Endometrium (tissue), 2 donors: ENCODE results near the gene PNPLA8.
"Not testable (repeated sequence)": the region's sequence is repeated elsewhere in the genome, so short reads cannot be mapped to it uniquely, and the experiment has no call there.

ENCODE experiments used
- FAIRE-seq: peaks from 2 replicates; lab custom pipeline; 2012; peaks lifted over from hg19 to GRCh38; lab: Jason Lieb, UNC
- donor health status: control.
- donor health status: control.

PNPLA8 gene

DNA sequence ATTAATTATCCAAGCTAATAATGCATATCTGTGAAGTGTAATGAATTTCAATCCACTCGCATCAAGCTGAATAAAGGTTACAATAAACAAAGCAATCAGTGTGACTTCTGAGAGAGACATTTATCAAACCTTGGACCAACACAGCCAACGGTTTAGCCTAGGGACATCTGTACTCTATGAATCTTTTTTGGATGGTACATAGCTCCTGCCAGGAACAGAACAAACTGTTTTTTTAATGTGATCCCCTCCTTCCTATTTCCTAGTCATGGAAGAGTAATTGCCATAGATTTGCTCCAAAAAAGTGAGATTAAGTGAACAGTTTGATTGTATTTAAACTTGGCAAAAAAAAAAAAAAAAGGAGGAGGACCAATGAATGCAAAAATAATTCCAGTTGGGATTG lies 58.5 kb downstream of the PNPLA8 start:
- FAIRE-seq, result no peak

DNA sequence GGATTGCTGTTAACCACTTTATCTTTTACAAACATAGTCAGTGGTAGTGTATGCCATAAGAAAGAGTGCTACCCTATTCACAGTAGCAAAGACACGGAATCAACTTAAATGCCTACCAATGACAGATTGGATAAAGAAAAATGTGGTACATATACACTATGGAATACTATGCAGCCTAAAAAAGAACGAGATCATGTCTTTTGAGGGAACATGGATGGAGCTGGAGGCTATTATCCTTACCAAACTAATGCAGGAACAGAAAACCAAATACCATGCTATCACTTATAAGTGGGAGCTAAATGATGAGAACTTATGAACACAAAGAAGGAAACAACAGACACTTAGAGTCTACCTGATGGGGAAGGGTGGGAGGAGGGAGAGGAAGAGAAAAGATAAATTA lies 59.6 kb downstream of the PNPLA8 start:
- not testable (repeated sequence) for FAIRE-seq

DNA sequence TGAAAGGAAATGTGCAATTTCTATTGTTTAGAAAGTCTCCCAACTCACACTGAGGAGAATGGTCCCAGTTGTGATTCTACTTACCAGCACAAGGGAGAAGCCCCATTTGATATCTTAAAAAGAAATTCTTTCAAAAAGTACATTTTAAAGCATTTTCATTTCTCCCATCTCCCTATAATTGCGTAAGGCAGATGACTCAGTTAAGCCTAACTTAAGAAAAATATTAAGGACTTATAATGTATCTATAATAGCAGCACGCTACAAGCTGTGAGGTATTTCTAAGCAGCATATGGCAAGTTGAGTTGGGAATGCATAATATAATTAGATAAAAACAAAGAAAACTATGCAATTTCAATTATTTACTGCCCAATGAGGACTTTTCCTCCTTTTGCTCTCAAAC lies 61.2 kb downstream of the PNPLA8 start:
- FAIRE-seq, result no peak

DNA sequence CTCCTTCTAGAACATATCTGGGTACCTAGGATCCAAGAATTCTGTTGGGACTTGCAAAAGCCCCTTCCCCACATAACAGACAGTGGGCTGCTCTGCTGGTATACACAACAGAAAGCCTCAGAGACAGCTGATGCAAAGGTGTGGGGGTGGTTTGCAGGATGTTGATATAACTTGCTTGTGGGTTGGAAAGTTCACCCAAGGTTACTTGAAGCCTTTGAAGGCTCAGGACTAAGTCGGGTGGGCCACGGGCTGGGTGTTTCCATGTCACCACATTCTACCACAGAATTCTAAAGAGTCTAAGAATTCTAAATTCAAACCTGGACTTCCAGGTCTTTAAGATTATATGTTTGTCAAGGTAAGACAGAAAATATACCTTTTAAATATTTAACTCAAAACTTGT lies 62.3 kb downstream of the PNPLA8 start:
- FAIRE-seq, result no peak

DNA sequence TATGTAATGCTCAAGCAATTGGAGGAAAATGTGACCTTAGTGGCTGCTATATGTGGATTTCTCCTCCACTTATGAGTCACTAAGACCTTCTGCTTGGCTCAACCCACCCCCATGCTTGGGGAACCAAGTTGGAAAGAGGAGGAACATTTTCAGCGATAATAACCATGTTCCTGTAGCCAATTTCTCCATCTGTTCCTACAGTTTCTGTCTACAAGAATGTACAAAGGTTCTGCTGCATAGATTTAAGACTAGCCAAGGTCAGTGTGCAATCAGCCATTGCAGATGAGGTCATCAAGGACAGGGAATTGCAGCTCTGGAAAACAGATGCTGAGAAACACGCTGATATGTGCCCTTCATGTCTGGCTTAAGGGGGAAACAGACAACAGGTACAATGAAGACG lies 64.1 kb downstream of the PNPLA8 start:
- no peak for FAIRE-seq

DNA sequence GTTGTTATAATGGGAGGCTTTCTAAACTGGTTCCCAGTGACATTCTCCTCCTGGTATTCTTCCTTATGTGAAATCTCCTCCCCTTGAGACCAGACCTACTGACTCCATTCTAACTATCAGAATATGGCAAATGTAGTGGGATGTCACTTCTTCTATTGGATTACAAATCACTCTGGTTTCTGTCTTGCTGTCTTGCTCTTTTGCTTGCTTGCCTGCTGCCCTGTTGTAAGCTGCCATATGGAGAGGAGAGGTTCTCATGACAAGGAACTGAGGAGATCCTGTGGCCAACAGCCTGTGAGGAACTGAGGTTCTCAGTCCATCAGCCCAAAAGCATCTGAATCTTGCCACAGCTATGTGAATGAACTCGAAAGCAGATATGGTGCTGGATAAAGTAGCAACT lies 65.0 kb downstream of the PNPLA8 start:
- FAIRE-seq, result no peak

DNA sequence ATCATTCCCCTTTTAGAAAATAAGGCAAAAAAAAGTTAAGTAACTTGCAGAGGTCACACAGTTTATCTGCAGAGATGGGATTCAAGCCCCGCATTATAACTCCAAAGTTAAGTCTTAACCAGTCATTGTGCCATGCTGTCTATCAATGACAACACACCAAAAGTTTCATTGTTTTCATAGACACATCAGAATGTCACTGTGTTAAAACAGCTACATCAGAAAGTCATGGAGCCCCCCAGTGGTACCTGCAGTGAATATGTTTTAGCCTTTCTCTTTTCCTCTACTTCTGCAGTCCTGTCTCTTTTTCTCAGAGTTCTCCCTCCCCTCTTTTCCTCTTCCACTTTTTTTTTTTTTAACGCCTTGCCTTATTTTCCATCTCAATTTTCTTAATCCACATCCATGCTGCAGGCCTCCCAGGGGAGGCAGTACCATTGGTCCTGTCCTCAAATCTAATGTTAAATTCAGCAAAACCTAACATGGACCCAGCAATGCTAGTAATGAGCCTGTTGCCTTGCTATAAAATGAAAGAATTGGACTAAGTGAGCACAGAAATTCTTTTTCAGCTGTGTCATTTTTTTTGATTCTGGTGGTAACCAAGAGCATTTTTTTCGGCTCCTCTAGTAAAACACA lies 65.9 kb downstream of the PNPLA8 start:
- no peak for FAIRE-seq

DNA sequence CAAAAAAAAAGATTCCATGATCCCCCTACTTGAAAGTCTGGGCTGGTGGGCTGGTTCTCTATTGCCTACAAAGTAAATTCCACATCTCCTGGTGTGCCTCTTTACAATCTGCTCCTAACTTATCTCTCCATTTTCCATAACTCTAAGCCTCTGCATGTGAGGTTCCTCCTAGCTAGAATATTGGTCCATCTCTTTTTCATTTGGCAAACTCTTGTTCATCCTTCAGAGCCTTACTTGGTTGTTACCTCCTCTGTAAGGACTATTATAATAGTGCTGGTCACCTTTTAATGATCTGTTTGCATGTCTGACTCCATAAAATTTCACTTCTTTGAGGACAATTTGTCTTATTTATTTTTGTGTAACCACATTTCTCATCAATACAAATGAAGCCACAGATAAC lies 68.1 kb downstream of the PNPLA8 start:
- FAIRE-seq, result no peak

DNA sequence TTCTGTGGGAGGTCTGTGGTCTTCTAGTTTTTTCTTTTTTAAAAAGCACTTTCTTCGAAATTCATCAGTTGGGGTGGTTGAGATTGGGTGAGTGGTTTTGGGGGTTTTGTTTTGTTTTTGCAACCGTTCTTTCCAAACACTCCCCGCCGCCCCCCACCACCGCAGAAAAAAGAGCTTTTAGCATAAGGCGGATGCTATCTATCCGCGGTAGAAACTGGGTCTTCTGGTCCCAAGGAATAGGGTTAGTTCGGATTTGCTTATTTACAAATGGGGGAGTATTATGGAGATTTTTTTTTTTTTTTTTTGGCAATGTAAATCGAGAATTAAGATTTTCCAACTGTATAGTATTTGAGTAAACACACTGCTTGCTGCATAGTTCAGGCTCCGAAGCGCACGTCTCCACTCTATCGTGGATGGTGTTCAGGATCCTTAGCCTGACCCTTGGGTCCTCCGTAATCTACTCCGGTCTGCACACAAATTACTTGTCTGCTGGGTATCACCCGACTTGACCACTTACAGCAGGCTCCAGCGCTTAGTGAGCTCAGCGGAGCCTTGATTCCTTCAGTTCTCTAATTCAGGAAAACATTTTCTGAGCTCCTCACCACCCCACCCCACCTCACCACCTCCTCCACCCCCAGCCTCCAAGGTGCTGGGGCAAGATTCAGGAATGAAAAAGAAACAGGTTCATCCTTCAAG lies 68.9 kb downstream of the PNPLA8 start:
- no peak for FAIRE-seq

DNA sequence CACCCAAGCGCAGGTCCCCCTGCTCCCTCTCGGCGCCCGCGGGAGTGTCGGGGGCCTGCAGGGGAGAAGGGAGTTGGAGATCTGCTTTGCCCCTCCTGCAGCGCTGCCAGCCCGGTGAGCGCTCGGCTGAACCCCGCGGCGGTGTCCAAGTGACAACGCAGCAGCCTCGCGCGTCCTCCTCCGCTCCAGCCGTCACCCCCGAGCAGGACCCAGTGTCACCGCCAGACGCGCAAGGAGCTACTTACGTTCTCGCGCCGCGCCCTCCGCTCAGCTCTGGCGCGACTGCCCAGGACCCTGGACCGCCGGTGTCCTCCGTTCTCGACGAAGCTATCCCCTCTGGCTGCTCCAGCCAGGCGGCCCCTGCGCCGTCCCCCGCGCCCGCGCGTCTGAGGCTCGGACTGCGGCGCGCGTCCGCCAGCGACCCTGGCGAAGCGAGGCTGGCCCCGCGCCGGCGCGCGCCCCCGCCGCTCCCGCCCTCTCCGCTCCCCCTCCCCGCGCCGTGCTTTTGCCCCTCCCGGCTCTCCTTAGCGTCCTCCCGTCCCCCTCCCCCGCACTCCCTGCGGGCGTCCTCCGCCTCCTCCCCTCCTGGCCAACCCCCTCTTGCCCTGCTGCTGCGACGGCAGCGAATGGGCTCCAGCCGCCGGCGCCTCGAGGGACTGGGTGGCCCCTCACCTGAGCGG lies 69.8 kb downstream of the PNPLA8 start, which contains the start of gene NRCAM:
TSS of gene NRCAM (minus strand) at position 439 of the 680 bp plus-strand sequence. CDS start 216,372 bp downstream, outside the sequence.
- no peak for FAIRE-seq

DNA sequence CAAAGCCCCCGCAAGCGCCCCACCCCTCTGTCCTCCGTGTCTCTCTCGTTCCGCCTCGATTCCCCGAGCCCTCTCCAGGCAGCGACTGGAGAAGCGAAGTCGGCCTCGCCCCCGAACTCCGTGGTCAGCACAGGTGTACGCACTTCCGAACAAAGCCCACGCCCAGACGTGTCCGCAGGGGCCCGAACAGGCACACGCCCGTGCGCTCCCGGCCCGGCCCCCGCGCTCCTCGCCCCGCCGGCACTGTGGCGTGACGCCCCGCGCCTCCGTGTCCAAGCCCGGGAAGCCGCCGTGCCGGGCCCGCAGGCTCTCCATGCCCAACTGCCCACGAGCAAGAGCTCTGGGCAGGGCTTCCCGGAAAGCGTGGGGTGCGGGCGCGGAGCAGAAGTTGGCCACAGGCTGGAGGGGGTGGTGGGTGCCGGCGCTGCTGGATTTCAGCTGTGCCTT lies 70.4 kb downstream of the PNPLA8 start:
- no peak for FAIRE-seq

DNA sequence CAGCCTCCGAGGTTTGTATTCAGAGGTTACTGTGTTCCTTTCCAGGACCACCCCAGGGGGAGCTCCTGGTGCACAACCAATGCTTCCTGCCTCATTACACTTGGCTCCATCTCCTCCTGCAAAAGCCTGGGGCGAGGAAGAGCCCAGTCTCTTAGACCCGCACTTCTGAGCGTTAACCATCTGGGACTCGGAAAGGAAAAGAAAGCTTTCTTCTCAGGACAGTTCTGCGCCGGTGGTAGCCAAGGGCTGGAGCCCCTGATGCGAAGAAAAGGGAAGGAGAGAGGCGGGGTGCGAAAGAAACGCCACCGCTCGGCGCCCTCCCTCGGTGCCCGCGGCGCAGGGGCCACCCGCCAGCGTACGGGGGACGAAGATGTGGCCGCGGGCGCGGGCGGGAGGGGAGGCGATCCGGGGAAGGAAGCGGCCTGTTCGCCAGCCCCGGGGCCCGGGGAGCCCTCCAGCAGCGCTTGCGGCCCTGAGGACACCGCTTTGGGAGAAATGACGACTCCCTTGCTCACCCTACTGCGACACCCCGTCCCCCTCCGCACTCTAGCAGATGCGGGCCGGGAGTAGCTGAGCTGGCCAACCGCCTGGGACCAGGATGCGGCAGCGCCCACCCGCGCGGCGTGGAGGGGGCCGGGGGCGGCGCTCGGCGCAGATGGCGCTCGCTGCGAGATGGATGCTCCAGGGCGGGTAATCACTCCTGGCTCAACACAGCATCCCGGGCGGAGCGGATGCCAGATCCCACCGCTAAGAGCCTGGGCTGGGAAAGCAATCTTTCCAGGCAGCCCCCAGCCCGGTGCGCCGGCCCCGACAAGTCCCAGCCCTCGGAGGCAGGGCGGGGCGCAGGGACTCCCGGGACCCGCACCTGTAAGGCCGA lies 71.0 kb downstream of the PNPLA8 start:
- no peak for FAIRE-seq

DNA sequence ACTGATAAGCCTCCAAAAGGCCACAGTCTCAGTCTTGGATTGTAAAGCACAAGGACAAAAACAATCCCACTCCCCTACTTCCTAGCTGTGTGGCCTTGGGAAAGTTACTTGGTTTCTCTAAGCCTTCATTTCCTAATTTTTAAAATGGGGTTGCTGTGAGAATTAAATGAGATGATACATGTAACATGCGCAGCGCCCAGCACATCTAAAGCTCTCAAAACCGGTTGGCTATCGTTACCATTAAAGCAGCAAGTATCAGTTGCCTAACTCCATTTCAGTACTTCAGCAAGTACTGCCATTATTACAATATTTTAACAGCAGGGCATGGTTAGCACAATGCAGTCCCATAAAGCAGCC lies 71.6 kb downstream of the PNPLA8 start:
- no peak for FAIRE-seq

DNA sequence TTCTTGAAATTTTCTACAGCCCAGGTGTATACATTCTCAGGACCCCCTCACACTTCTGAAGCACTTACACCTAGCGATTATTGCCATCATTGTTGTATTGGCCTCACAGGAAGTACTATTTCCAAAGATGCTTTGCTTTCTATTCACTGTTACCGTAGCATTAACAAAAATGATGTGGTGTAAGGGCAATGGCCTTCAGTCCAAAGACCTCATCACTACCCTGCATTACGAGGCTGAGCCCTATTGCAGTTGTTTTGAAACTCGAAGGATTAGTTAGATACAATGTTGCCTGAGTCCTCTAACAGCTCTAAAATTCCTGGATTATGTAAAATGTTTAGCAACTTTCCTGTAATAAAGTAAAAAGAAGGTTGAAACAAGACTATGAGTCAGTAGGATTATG lies 72.6 kb downstream of the PNPLA8 start:
- FAIRE-seq, result no peak

DNA sequence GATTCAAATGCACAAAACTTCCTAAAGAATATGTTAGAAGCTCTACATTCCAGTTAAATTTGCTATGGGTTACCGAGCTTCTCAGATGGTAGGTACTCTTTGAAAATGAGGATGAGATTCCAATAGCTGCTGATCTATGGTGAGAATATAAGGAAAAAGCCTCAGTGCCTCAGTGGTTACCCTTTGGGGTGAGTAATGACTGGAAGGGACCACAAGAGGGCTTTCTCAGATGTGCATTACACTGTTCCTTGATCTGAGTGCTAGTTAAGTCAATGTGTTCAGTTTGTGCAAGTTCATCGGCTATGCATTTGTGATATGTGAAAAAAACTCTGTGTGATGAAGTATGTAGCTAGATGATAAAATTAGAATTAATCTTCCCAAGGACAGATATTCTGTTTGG lies 73.2 kb downstream of the PNPLA8 start:
- FAIRE-seq, result no peak

DNA sequence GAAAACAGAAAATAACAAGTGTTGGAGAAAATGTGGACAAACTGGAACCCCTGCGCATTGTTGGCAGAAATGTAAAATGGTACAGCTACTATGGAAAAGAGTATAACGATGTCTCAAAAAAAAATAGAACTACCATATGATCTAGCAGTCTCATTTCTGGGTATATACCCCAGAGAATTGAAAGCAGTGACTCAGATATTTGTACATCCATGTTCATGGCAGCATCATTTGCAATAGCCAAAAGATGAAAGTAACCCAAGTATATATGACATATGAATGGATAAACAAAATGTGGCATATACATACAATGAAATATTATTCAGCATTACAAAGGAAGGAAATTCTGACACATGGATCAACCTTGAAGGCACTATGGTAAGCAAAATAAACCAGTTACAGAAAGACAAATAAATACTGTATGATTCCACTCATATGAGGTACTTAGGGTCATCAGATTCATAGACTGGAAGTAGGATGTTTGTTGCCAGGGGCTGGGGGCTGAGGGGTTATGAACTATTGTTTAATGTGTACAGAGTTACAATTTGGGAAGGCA lies 74.6 kb downstream of the PNPLA8 start:
- FAIRE-seq, result no peak

DNA sequence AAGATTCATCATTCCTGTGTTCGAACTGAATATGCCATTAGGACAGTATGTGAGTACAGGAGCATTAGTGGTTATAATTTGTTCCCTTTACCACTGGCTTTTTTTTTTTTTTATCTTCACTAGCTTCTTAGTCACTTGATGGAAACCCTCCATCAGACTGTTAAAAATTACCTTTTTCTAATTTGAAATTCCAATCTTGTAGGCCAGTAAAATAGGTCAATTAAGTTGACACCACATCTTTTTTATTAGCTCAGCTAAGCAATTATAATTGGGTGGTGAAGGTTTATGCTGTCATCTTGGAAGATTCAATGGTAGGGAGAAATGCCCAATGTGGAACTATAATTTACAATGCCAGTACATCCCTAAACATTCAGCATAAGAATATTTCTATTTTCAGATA lies 75.8 kb downstream of the PNPLA8 start:
- no peak for FAIRE-seq

DNA sequence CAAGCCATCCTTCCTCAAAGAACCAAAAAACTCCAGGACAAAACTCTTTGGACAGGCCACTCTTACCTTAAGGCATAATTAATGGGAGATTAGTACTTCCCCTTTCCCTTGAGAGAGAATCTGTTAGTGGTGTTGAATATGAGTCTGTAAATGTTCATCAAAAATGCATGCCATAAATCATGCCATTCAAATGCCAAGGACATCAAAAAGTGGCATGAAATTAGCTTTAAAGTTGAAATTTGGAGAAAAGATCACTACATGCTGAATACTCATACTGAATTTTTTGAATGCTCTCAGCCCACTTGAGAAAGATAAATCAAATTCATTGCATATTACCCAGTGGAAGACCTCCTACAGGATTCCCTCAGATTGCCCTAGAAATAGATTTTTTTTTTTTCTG lies 76.4 kb downstream of the PNPLA8 start:
- FAIRE-seq, result no peak

DNA sequence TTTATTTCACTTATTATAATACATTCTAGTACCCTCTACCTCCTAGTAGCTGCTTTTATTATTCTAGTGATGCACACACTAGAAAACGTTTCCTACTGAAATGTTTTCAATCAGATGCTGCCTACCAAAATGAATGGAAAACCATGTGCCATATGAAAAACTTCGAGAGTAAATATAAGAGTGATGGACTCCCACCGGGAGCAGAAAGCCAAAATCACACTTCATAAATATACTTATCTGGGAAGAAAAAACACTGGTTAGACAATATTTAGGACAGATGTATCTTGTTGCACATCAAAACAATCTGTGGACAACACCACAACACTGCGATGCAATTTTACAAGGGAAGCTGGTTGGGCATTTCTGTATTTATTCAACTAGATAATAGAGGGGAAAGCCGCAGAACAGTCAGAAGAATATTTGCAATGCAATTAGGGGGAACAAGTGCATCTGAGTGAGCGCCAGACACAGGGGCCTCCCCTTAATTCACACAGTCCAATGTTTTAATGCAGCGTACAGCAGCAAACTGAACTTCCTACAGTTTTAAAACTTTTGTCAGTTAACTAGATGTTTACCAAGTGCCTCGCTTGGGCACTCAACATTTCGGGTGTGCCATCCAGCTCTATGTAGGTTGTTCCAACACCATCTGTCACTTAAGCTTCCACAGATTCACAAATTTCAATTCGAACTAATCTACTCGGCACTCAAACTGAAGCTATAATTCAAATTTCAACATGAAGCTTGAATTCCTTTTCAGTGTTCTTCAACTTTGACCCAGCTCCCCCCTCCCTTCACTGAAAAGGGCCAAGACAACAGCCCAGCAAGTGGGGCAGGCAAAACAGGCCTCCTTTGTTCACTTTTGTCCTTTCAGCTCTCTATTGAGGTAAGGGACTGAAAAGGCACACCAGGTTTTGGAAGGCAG lies 77.1 kb downstream of the PNPLA8 start:
- FAIRE-seq, result no peak

DNA sequence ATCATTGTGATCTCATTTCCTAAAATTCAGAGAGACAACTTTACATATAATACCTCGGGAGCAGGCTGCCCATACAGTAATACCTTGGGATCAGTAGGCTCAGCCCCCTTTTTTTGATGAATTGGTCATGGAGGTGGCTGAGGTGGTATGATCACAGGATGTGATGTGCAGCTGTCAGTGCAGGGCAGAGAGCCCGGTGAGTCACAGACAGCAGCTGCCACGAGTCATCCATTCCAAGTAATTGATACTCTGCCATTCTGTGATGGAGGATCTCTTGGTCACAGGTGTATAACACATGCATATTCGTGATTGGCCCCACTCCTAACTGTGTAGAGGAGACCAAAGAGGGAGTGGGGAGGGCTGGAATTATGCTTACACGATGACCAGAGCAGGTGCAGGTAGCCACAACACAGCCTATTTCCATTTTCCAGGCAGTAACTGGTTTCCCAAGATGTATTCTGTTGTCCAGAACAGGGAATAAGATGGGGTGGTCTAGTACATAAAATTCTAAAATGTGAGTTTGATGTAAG lies 83.8 kb downstream of the PNPLA8 start:
- FAIRE-seq, result no peak
